Loucy (cell line): ENCODE measurements around the gene ALPK3.
A peak's percentile ranks its signal among the peaks of the same experiment; 100 is the strongest.

Experiments used
- H2AFZ ChIP-seq: fragments of 200-600 bp; sonication (generic); 2 replicates; pipeline ENCODE4 v1.6.0; 2016; ENCODE audit warnings: antibody characterized with exemption, mild to moderate bottlenecking, low read length, moderate library complexity
- H3F3A ChIP-seq: fragments of 200-600 bp; 2 replicates; pipeline ENCODE4 v1.6.0; 2016; ENCODE audit warnings: antibody characterized with exemption, low read depth, mild to moderate bottlenecking
- H3K27me3 ChIP-seq: fragments of 200-600 bp; sonication (generic); 2 replicates; pipeline ENCODE4 v1.6.1; 2014; ENCODE audit warnings: low read length, mild to moderate bottlenecking; ENCODE audit not compliant: insufficient read depth, poor library complexity, severe bottlenecking
- H3K36me3 ChIP-seq: fragments of 200-600 bp; sonication (generic); 2 replicates; pipeline ENCODE4 v1.6.1; 2016; ENCODE audit warnings: low read length; ENCODE audit not compliant: insufficient read depth
- H3K4me1 ChIP-seq: fragments of 200-600 bp; sonication (generic); 2 replicates; pipeline ENCODE4 v1.5.1; 2014; ENCODE audit warnings: low read length, mild to moderate bottlenecking; ENCODE audit not compliant: insufficient read depth, poor library complexity, severe bottlenecking
- H3K4me2 ChIP-seq: fragments of 200-600 bp; sonication (generic); 2 replicates; pipeline ENCODE4 v1.6.0; 2014; ENCODE audit warnings: antibody characterized with exemption, low read length, low read depth, mild to moderate bottlenecking; ENCODE audit not compliant: poor library complexity, severe bottlenecking
- H3K4me3 ChIP-seq: fragments of 200-600 bp; sonication (generic); 2 replicates; pipeline ENCODE4 v1.5.1; 2014; ENCODE audit warnings: low read length, mild to moderate bottlenecking, mixed read lengths; ENCODE audit not compliant: poor library complexity, severe bottlenecking
- H3K79me2 ChIP-seq: fragments of 200-600 bp; sonication (generic); 2 replicates; pipeline ENCODE4 v1.6.1; 2014; ENCODE audit warnings: low read length; ENCODE audit not compliant: insufficient read depth
- H3K9ac ChIP-seq: fragments of 200-600 bp; sonication (generic); 2 replicates; pipeline ENCODE4 v1.6.0; 2014; ENCODE audit warnings: mild to moderate bottlenecking, low read depth, low read length, moderate library complexity; ENCODE audit not compliant: poor library complexity, severe bottlenecking
- H3K9me2 ChIP-seq: fragments of 200-600 bp; sonication (generic); replicated peaks from 2 replicates; pipeline ENCODE4 v1.6.1; 2016; ENCODE audit warnings: low read depth, low read length, mixed read lengths
- H3K9me3 ChIP-seq: fragments of 200-600 bp; sonication (generic); 2 replicates; pipeline ENCODE4 v1.6.1; 2014; ENCODE audit warnings: mild to moderate bottlenecking, antibody characterized with exemption, low read length, low read depth; ENCODE audit not compliant: insufficient read depth
- H4K20me1 ChIP-seq: fragments of 200-600 bp; sonication (generic); 2 replicates; pipeline ENCODE4 v1.6.0; 2014; ENCODE audit warnings: antibody characterized with exemption, low read length, mild to moderate bottlenecking; ENCODE audit not compliant: insufficient read depth, poor library complexity, severe bottlenecking
- CTCF ChIP-seq: fragments of 200-600 bp; sonication (generic); conservative IDR thresholded peaks from 2 replicates; pipeline ENCODE4 v1.5.1; 2014; ENCODE audit warnings: mild to moderate bottlenecking, antibody characterized with exemption, low read length
- EZH2phosphoT487 ChIP-seq: fragments of 200-600 bp; IDR thresholded peaks from 2 replicates; pipeline ENCODE4 v1.6.1; 2018; ENCODE audit warnings: antibody characterized with exemption, mild to moderate bottlenecking, moderate library complexity, borderline replicate concordance

The ALPK3 gene

GRCh38 chr15:84840741-84841429 lies 23.7 kb downstream of the ALPK3 start:
- no peaks in the 10 kb centered on the region for H3K9me2 ChIP-seq
- H3K36me3 ChIP-seq, result no peaks in the 10 kb centered on the region
- H3K9me3 ChIP-seq, result no peaks in the 10 kb centered on the region
- TF ChIP-seq CTCF (no peak), EZH2phosphoT487 (no peak)
- no peaks in the 10 kb centered on the region for H3K27me3 ChIP-seq
- peaks cover 9% of the 10 kb centered on the region for H3K4me1 ChIP-seq
- H2AFZ ChIP-seq, result no peak overlapping the region
- H4K20me1 ChIP-seq, result no peaks in the 10 kb centered on the region
- H3K4me3 ChIP-seq, result no peak overlapping the region
- H3K79me2 ChIP-seq, result no peaks in the 10 kb centered on the region
- no peaks in the 10 kb centered on the region for H3F3A ChIP-seq
- H3K9ac ChIP-seq, result no peak overlapping the region
- H3K4me2 ChIP-seq, result no peak overlapping the region

GRCh38 chr15:84842781-84843180 lies 25.6 kb downstream of the ALPK3 start:
- H3K4me3 ChIP-seq, result no peak overlapping the region
- no peak overlapping the region for H3K4me2 ChIP-seq
- H4K20me1 ChIP-seq, result no peaks in the 10 kb centered on the region
- no peaks in the 10 kb centered on the region for H3K27me3 ChIP-seq
- no peaks in the 10 kb centered on the region for H3K36me3 ChIP-seq
- peaks cover 5% of the 10 kb centered on the region; the same call in 1 of the 2 replicates for H3K9me3 ChIP-seq
- H3F3A ChIP-seq, result no peaks in the 10 kb centered on the region
- H3K79me2 ChIP-seq, result no peaks in the 10 kb centered on the region
- peaks cover 9% of the 10 kb centered on the region for H3K4me1 ChIP-seq
- H2AFZ ChIP-seq, result no peak overlapping the region
- TF ChIP-seq EZH2phosphoT487, result no peak
- no peak for TF ChIP-seq CTCF
- H3K9me2 ChIP-seq, result no peaks in the 10 kb centered on the region
- no peak overlapping the region for H3K9ac ChIP-seq

- H3K9ac ChIP-seq, result no peak overlapping the region
- H3K4me3 ChIP-seq, result no peak overlapping the region
- H3K4me2 ChIP-seq, result no peak overlapping the region
- no peaks in the 10 kb centered on the region for H3K79me2 ChIP-seq
- no peaks in the 10 kb centered on the region for H3K9me2 ChIP-seq
- H2AFZ ChIP-seq, result 0 out of 2 replicates have a peak overlapping the region, but pooled peaks have one; percentile 23
- no peaks in the 10 kb centered on the region for H3F3A ChIP-seq
- TF ChIP-seq EZH2phosphoT487 (no peak), CTCF (no peak)
- no peaks in the 10 kb centered on the region for H3K36me3 ChIP-seq
- H3K9me3 ChIP-seq, result peaks cover 5% of the 10 kb centered on the region; the same call in 1 of the 2 replicates
- H3K4me1 ChIP-seq, result peaks cover 9% of the 10 kb centered on the region
- no peaks in the 10 kb centered on the region for H3K27me3 ChIP-seq
- no peaks in the 10 kb centered on the region for H4K20me1 ChIP-seq
Measured at GRCh38 chr15:84844964-84845363, 27.8 kb downstream of the ALPK3 start.
